Brain microvascular endothelial cell (primary cell): ENCODE measurements around the gene HHAT.

ENCODE experiments used
- DNase-seq: peaks from one replicate; pipeline ENCODE4 v3.0.0-alpha.2; 2020
- H3K27ac ChIP-seq: fragments of 250-450 bp; sonication (Bioruptor Pico); 2 replicates; pipeline ENCODE4 v1.5.1; 2020; ENCODE audit warnings: mild to moderate bottlenecking, moderate library complexity
- H3K27me3 ChIP-seq: fragments of 250-450 bp; sonication (Bioruptor Pico); replicated peaks from 2 replicates; pipeline ENCODE4 v1.5.1; 2020; ENCODE audit warnings: mild to moderate bottlenecking
- H3K36me3 ChIP-seq: fragments of 250-450 bp; sonication (Bioruptor Pico); replicated peaks from 2 replicates; pipeline ENCODE4 v1.5.1; 2020; ENCODE audit warnings: mild to moderate bottlenecking
- H3K4me3 ChIP-seq: 2 replicates; pipeline ENCODE4 v1.5.1; 2011; ENCODE audit warnings: low read depth, mild to moderate bottlenecking, control low read depth, low read length, moderate library complexity
- in situ Hi-C: cut with HindIII; loops from 2 replicates; pipeline ENCODE4 v1.10.0; 2017; ENCODE audit warnings: low sequenced_read_pairs, low pct_ligation_motif_present
- TF ChIP-seq, protein P1 (sequence below): IDR thresholded peaks from 2 replicates; pipeline ENCODE4 v1.5.1; 2011; ENCODE audit warnings: low read depth, mild to moderate bottlenecking, moderate library complexity, low read length, control low read depth, inconsistent platforms; ENCODE audit errors: missing control alignments

HHAT gene

DNA sequence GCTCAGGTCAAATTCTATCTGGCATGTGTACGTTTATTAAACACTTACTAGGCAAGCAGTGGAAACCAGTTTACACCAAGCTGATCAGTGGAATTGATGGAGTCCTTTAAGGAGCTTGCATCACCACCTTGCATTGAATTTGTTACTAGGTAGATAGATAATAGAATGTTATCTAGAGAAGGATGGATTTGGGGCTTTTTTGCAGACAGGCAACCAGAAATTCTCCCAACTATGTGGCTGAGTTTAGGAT, 44.9 kb downstream of the HHAT start:
- in situ Hi-C loops: no loop called here
- DNase-seq: no peak
- TF ChIP-seq, protein P1, sequence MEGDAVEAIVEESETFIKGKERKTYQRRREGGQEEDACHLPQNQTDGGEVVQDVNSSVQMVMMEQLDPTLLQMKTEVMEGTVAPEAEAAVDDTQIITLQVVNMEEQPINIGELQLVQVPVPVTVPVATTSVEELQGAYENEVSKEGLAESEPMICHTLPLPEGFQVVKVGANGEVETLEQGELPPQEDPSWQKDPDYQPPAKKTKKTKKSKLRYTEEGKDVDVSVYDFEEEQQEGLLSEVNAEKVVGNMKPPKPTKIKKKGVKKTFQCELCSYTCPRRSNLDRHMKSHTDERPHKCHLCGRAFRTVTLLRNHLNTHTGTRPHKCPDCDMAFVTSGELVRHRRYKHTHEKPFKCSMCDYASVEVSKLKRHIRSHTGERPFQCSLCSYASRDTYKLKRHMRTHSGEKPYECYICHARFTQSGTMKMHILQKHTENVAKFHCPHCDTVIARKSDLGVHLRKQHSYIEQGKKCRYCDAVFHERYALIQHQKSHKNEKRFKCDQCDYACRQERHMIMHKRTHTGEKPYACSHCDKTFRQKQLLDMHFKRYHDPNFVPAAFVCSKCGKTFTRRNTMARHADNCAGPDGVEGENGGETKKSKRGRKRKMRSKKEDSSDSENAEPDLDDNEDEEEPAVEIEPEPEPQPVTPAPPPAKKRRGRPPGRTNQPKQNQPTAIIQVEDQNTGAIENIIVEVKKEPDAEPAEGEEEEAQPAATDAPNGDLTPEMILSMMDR: no peak
- no peak overlapping the region for H3K4me3 ChIP-seq
- no peaks in the 10 kb centered on the region for H3K27me3 ChIP-seq
- H3K36me3 ChIP-seq: no peaks in the 10 kb centered on the region
- H3K27ac ChIP-seq: no peak overlapping the region

DNA sequence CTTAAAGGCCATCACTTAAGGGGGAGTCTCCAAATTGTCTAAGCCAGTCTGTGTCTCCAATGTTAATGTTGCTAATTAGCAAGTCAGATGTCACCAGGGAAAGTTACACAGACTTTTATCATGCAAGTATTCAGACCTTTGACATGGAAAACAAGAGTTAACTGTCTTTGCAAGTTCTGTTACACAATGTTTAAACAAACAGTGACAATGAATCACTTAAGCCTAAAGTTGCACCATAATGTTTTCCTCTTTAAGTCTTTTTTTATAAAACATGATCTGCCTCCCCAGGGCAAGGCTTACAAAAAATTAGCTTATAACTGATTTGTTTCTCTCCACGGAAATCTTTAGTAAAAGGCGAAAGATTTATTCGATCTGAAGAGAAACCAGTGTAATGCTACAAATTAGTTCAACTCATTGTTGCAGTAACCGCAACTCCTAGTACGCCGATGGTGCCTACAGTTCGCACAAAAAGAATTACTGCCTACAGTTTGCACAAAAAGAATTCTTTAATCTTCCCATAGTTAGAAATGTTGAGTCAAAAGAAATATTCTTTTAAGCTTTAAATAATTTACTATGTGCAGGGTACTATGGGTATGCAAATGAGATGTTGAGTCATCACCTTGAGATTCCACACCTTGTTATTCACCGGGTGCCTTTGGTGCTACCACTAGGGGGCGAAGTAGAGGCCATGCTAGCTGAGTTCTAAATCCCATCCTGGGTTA, 45.3 kb downstream of the HHAT start:
- H3K27ac ChIP-seq: peak overlapping the region; percentile 98
- in situ Hi-C loops: no loop called here
- no peaks in the 10 kb centered on the region for H3K36me3 ChIP-seq
- H3K27me3 ChIP-seq: no peaks in the 10 kb centered on the region
- TF ChIP-seq, protein P1: peak; percentile 99
- DNase-seq: peak; percentile 95
- H3K4me3 ChIP-seq: no peak overlapping the region

DNA sequence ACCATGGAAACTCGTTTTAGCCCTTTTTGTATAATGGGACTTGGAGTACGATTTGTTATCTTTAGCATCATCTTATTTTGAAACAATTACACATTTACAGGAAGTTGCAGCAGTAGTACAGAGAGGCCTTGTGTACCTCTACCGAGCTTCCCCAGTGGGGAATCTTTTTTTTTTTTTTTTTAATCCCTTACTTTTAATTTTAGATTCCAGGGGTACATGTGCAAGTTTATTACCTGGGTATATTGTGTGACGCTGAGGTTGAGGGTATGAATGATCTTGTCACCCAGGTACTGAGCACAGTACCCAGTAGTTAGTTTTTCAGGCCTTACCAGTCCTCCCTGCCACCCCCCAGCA, 45.9 kb downstream of the HHAT start:
- Histone ChIP-seq H3K4me3 (no peak overlapping the region), H3K36me3 (no peaks in the 10 kb centered on the region), H3K27ac (peak overlapping the region; percentile 98), H3K27me3 (no peaks in the 10 kb centered on the region)
- no peak for DNase-seq
- TF ChIP-seq, protein P1: no peak
- in situ Hi-C loops: no loop called here

DNA sequence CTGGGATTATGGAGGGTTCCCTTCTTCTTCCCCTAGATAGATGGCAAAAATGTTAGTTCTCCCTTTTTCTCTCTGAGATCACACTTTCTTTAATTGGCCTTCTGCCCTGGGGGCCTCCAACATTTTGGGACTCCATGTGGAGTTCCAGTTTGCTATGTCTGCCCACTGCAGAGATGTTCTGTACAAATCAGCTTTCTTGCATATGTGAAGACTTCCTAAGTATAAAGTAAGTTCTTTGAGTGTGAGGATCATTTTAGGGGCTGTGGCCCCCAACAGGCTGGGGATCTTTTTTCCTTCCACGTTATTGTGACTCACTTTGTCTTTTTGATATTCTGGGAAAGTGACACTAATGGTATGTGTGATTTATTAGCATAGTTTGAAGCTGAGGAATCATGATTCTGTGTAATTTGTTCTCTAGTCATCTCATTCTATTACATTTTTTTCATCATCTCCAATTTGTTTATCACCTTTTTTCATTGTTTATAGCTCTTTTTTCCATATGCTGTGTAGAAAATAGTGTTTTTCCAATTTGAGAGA, 48.2 kb downstream of the HHAT start:
- DNase-seq: no peak

DNA sequence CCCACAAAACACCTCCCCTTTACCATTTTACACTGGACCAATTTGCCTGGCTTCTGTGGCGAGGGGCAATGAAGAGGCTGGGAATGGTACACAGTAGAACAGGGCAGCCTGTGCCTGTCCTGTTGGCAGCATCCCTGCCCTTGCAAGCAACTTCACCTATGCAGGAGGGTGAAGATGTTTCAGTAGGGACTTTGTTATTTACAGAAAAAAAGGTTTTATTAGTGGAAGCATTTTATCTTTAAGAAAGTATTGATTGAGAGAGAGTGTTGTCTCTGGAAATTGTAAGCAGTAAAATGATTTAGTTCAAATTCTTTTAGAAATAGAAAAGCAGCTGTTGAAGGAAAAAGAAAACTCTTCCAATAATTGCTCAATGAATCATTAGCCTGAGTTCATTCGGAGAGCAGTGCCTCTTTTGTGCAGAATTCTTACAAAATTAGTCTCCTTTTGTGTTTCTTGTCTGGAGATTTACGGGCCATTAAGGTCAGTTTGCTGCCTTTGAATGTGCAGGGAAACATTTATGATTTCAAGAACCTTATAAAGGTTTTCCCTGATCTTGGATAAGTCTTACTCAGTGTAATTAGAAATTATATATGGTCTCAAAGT, 49.1 kb downstream of the HHAT start:
- in situ Hi-C loops: no loop called here
- Histone ChIP-seq H3K27me3 (no peaks in the 10 kb centered on the region), H3K27ac (peak overlapping the region; percentile 72), H3K36me3 (no peaks in the 10 kb centered on the region), H3K4me3 (no peak overlapping the region)
- TF ChIP-seq, protein P1: no peak
- peak; percentile 31 for DNase-seq

More for the DNA sequence above, 48.2 kb downstream of the HHAT start:
- H3K4me3 ChIP-seq: no peak overlapping the region
- peak overlapping the region; percentile 72 for H3K27ac ChIP-seq
- H3K36me3 ChIP-seq: no peaks in the 10 kb centered on the region
- TF ChIP-seq, protein P1: no peak
- H3K27me3 ChIP-seq: no peaks in the 10 kb centered on the region
- in situ Hi-C loops: no loop called here
